ENCODE measurements around the gene RIPOR3.
"Not testable (repeated sequence)": the region's sequence is repeated elsewhere in the genome, so short reads cannot be mapped to it uniquely, and the experiment has no call there.

GRCh38 chr20:50620459-50620858 is 70.9 kb downstream of the RIPOR3 start:
- TF ChIP-seq CTCF (IDR thresholded peaks at IDR 0.05); ZFX (IDR thresholded peaks at IDR 0.05; ENCODE audit: borderline replicate concordance): not testable (repeated sequence)

Data from 22Rv1 (cell line).